IPS-15b (cell line): Measurements from ENCODE around the gene IDH3B.

Source experiments
- H3K27me3 ChIP-seq: one replicate; pipeline ENCODE4 v1.6.1; 2013; ENCODE audit warnings: low read length; ENCODE audit not compliant: control insufficient read depth, insufficient read depth
- H3K36me3 ChIP-seq: one replicate; pipeline ENCODE4 v1.6.1; 2013; ENCODE audit warnings: low read length; ENCODE audit not compliant: control insufficient read depth, insufficient read depth
- H3K4me1 ChIP-seq: one replicate; pipeline ENCODE4 v1.6.1; 2013; ENCODE audit warnings: mild to moderate bottlenecking, low read length; ENCODE audit not compliant: control insufficient read depth, insufficient read depth
- H3K4me3 ChIP-seq: one replicate; pipeline ENCODE4 v1.5.1; 2013; ENCODE audit warnings: low read depth, low read length
- H3K9ac ChIP-seq: one replicate; pipeline ENCODE4 v1.6.1; 2013; ENCODE audit warnings: low read depth, mild to moderate bottlenecking, low read length
- H3K9me3 ChIP-seq: one replicate; pipeline ENCODE4 v1.6.1; 2013; ENCODE audit warnings: mild to moderate bottlenecking, low read length; ENCODE audit not compliant: control insufficient read depth, insufficient read depth

IDH3B gene

GRCh38 chr20:2672446-2672845 lies 8.4 kb upstream of the IDH3B start:
- Histone ChIP-seq H3K36me3 (no peaks in the 10 kb centered on the region), H3K9me3 (no peaks in the 10 kb centered on the region), H3K9ac (no peak overlapping the region), H3K4me1 (no peaks in the 10 kb centered on the region), H3K27me3 (peaks cover 12% of the 10 kb centered on the region), H3K4me3 (no peak overlapping the region)

- Histone ChIP-seq H3K36me3 (no peaks in the 10 kb centered on the region), H3K9me3 (no peaks in the 10 kb centered on the region), H3K27me3 (peaks cover 9% of the 10 kb centered on the region), H3K4me3 (no peak overlapping the region), H3K4me1 (no peaks in the 10 kb centered on the region), H3K9ac (no peak overlapping the region)
Observed at GRCh38 chr20:2671977-2672376, 8.0 kb upstream of the IDH3B start.

GRCh38 chr20:2663364-2663886 lies 591 bp downstream of the IDH3B start:
- H3K4me1 ChIP-seq: peaks cover 3% of the 10 kb centered on the region
- H3K9ac ChIP-seq: peak overlapping the region; percentile 91
- no peaks in the 10 kb centered on the region for H3K9me3 ChIP-seq
- H3K4me3 ChIP-seq: peak overlapping the region; percentile 97
- peaks cover 28% of the 10 kb centered on the region for H3K36me3 ChIP-seq
- peaks cover 8% of the 10 kb centered on the region for H3K27me3 ChIP-seq

- no peak overlapping the region for H3K9ac ChIP-seq
- H3K9me3 ChIP-seq: no peaks in the 10 kb centered on the region
- H3K4me3 ChIP-seq: no peak overlapping the region
- H3K4me1 ChIP-seq: peaks cover 3% of the 10 kb centered on the region
- peaks cover 66% of the 10 kb centered on the region for H3K36me3 ChIP-seq
- H3K27me3 ChIP-seq: no peaks in the 10 kb centered on the region
Observed at GRCh38 chr20:2659547-2659946, 4.5 kb downstream of the IDH3B start.

GRCh38 chr20:2658414-2659354 lies 5.3 kb downstream of the IDH3B start:
- Histone ChIP-seq H3K9me3 (no peaks in the 10 kb centered on the region), H3K4me3 (no peak overlapping the region), H3K27me3 (no peaks in the 10 kb centered on the region), H3K9ac (no peak overlapping the region), H3K4me1 (peaks cover 3% of the 10 kb centered on the region), H3K36me3 (peaks cover 74% of the 10 kb centered on the region)

GRCh38 chr20:2657674-2658073 lies 6.3 kb downstream of the IDH3B start:
- Histone ChIP-seq H3K9me3 (no peaks in the 10 kb centered on the region), H3K27me3 (no peaks in the 10 kb centered on the region), H3K4me3 (no peak overlapping the region), H3K4me1 (no peaks in the 10 kb centered on the region), H3K9ac (no peak overlapping the region), H3K36me3 (peaks cover 69% of the 10 kb centered on the region)

- peaks cover 67% of the 10 kb centered on the region for H3K36me3 ChIP-seq
- H3K4me3 ChIP-seq: no peak overlapping the region
- H3K4me1 ChIP-seq: no peaks in the 10 kb centered on the region
- no peaks in the 10 kb centered on the region for H3K9me3 ChIP-seq
- no peaks in the 10 kb centered on the region for H3K27me3 ChIP-seq
- H3K9ac ChIP-seq: no peak overlapping the region
Observed at GRCh38 chr20:2657241-2657640, 6.8 kb downstream of the IDH3B start.

GRCh38 chr20:2656471-2657117 lies 7.4 kb downstream of the IDH3B start:
- Histone ChIP-seq H3K36me3 (peaks cover 63% of the 10 kb centered on the region), H3K4me3 (no peak overlapping the region)

GRCh38 chr20:2655331-2656116 lies 8.5 kb downstream of the IDH3B start:
- H3K4me1 ChIP-seq: peaks cover 3% of the 10 kb centered on the region
- no peak overlapping the region for H3K9ac ChIP-seq
- H3K4me3 ChIP-seq: no peak overlapping the region
- no peaks in the 10 kb centered on the region for H3K9me3 ChIP-seq
- H3K36me3 ChIP-seq: peaks cover 63% of the 10 kb centered on the region
- H3K27me3 ChIP-seq: no peaks in the 10 kb centered on the region

More at GRCh38 chr20:2656471-2657117, 7.4 kb downstream of the IDH3B start:
- no peaks in the 10 kb centered on the region for H3K4me1 ChIP-seq
- no peak overlapping the region for H3K9ac ChIP-seq
- H3K9me3 ChIP-seq: no peaks in the 10 kb centered on the region
- no peaks in the 10 kb centered on the region for H3K27me3 ChIP-seq

GRCh38 chr20:2654831-2655230 lies 9.2 kb downstream of the IDH3B start:
- no peak overlapping the region for H3K9ac ChIP-seq
- H3K4me3 ChIP-seq: peak overlapping the region; percentile 98

GRCh38 chr20:2654384-2654822 lies 9.6 kb downstream of the IDH3B start:
- Histone ChIP-seq H3K9me3 (no peaks in the 10 kb centered on the region), H3K9ac (peak overlapping the region; percentile 92), H3K36me3 (peaks cover 54% of the 10 kb centered on the region), H3K27me3 (no peaks in the 10 kb centered on the region), H3K4me3 (peak overlapping the region; percentile 98), H3K4me1 (peaks cover 3% of the 10 kb centered on the region)

More at GRCh38 chr20:2654831-2655230, 9.2 kb downstream of the IDH3B start:
- peaks cover 57% of the 10 kb centered on the region for H3K36me3 ChIP-seq
- peaks cover 3% of the 10 kb centered on the region for H3K4me1 ChIP-seq
- no peaks in the 10 kb centered on the region for H3K27me3 ChIP-seq
- H3K9me3 ChIP-seq: no peaks in the 10 kb centered on the region
